Omental fat pad (tissue), 4 donors: ENCODE measurements around the gene NAA25. TPM values are rescaled to one million over a fixed set of nuclear protein-coding genes. Genes with fewer than 3 reads are reported as not detected.

ENCODE experiments used
- ATAC-seq: fragments of 150-250 bp; one replicate; pipeline ENCODE4 v1.9.1; 2016; ENCODE audit warnings: mild to moderate bottlenecking, moderate library complexity; ENCODE audit not compliant: low FRiP score
- DNase-seq: peaks from one replicate; pipeline ENCODE4 v3.0.0-alpha.2; 2019; ENCODE audit warnings: low spot score
- total RNA-seq, 4 donors: library from RNA; depleted of rRNA; stranded (reverse); fragments of >200 nt; gene quantifications; one replicate each; pipeline ENCODE4 v1.1.0, GENCODE V29; 2016
- TF ChIP-seq, protein P1 (sequence below), 3 donors: fragments of 450-650 bp; IDR thresholded peaks; one replicate each; pipeline ENCODE4 v1.5.1; 2016 to 2017; ENCODE audit warnings: antibody characterized with exemption in 3 of 3, mild to moderate bottlenecking in 3 of 3, moderate library complexity in 2 of 3

Gene NAA25
- total RNA-seq, 4 donors from 2014 or later = 16.6 to 70.6 (median 23.0) TPM

DNA sequence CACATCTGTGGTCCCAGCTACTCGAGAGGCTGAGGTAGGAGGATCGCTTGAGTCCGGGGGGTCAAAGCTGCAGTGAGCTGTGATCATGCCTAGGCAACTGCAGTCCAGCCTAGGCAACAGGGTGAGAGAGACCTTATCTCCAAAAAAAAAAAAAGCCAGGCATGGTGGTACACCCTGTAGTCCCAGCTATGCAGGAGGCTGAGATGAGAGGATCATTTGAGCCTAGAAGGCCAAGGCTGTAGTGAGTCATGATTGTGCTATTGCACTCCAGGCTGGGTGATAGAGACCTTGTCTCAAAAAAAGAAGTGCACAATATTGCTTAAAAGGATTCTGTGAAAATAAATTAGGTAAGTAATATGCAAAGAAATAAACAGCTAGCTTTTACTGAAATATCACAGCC, 17.0 kb downstream of the NAA25 start:
- TF ChIP-seq, protein P1, sequence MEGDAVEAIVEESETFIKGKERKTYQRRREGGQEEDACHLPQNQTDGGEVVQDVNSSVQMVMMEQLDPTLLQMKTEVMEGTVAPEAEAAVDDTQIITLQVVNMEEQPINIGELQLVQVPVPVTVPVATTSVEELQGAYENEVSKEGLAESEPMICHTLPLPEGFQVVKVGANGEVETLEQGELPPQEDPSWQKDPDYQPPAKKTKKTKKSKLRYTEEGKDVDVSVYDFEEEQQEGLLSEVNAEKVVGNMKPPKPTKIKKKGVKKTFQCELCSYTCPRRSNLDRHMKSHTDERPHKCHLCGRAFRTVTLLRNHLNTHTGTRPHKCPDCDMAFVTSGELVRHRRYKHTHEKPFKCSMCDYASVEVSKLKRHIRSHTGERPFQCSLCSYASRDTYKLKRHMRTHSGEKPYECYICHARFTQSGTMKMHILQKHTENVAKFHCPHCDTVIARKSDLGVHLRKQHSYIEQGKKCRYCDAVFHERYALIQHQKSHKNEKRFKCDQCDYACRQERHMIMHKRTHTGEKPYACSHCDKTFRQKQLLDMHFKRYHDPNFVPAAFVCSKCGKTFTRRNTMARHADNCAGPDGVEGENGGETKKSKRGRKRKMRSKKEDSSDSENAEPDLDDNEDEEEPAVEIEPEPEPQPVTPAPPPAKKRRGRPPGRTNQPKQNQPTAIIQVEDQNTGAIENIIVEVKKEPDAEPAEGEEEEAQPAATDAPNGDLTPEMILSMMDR (IDR thresholded peaks at IDR 0.05) = no peak
- ATAC-seq = no peak

DNA sequence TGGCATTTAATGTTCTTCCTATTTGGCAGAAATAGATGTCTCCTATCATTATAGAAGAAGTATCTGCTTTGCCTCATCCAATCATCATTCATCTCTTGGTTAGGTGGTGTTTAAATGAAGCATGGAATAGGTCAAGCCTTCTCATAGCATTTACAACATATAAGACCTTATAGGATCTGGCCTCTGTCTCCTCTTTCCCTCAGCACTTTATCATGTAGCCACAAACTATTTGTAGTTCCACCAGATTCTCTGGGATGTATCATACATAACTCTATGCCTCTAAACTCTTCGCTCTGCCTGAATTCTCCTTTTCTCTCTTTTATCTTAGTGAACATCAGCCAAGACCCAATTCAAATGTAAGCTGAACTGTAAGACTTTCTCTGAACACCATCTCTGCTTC, 20.7 kb downstream of the NAA25 start:
- no peak for DNase-seq
- ATAC-seq = no peak
- TF ChIP-seq, protein P1 (IDR thresholded peaks at IDR 0.05) = no peak

More for the DNA sequence above, 17.0 kb downstream of the NAA25 start:
- DNase-seq = no peak

DNA sequence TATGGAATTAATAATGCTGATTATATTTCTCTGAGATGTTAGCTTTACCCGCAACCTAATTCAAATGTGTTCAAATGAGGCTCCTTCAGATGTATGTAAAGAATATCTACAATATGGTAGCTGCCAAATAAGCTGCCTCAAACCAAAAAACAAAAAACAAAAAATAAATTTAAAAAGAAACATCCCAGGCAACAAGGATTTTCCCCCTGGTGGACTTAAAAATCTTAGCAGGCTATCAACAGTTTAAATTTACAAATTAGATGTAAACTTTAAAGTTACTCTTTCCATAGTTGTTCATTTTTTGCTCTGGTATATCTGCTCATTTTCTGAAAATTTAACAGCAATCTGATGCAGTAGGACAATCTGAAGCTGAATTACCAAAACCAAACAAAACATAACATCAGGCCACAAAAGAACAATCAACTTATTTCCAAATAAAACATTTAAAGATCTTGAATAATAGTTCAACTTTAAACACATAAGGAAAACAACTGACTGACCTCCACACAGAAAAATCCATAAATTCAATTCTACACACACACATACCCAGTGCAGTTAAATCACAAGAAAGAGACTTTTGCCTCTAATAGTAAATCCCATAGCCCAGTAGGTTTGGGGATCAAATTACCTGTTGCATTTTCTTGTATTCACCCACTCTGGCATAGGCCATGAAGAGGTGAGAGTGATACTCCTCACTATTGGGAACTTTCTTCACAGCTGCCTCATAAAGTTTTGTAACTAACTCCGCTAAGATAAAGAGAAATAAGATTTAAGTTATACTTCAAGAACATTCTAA, 21.3 kb downstream of the NAA25 start:
- DNase-seq = no peak
- ATAC-seq = no peak
- TF ChIP-seq, protein P1 (IDR thresholded peaks at IDR 0.05) = no peak

DNA sequence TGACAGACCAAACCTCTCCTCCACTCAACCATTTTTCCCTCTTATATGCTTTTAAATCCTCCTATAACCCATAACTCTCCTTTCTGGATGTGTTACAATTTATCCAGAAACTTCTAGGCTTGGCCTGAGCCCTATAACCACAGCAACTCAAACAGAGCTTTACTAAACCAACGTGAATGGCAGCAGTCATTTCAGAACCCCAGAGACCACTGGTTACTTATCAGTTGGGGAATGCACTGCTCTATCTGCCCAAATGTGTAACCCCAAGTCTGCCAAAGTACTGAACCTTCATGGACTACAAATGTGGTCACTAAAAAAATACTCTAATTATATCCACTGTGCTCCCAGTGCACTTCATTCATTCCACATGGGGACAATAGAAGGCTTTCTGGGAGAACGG, 42.0 kb downstream of the NAA25 start:
- ATAC-seq (no peak), DNase-seq (no peak)
- TF ChIP-seq, protein P1 (IDR thresholded peaks at IDR 0.05) = no peak

DNA sequence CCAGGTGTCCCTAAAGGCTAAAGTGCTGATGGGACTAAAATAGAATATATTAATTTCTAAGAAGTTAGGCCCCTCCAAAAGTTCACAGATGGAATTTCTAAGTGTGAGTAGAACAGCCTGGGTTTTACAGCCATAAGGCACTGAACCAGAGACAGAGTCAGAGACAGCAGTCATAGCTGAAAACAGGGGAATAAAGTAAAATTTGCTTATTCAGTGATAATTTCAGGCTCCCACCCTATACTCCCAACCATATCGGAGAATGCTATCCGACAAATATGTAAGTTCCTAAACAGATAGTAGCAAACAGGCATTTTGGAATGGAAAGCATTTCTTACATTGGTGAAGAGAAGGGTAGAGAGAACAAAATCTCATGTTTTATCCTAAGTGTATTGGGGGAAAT, 45.3 kb downstream of the NAA25 start:
- DNase-seq (no peak), ATAC-seq (no peak)
- TF ChIP-seq, protein P1 (IDR thresholded peaks at IDR 0.05) = no peak

DNA sequence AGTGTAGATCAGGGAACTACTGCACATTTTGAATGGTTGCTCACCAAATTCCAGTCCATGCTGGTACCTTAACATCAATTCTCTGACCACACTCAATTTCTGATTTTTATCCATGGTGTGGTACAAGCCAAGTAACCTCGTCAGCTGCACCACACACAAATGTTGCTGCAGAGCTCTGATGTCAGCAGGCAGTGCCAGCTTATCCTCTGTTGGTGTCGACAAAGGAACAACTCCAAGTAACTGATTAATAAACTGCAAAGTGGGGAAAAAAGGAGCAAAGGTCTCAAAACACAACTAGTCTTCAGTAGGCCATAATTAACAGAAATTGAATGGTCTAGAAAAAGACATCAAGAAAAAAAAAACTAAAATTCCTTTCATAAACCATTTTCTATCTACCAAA, 47.4 kb downstream of the NAA25 start:
- DNase-seq = no peak
- ATAC-seq = no peak
- TF ChIP-seq, protein P1 (IDR thresholded peaks at IDR 0.05) = no peak

DNA sequence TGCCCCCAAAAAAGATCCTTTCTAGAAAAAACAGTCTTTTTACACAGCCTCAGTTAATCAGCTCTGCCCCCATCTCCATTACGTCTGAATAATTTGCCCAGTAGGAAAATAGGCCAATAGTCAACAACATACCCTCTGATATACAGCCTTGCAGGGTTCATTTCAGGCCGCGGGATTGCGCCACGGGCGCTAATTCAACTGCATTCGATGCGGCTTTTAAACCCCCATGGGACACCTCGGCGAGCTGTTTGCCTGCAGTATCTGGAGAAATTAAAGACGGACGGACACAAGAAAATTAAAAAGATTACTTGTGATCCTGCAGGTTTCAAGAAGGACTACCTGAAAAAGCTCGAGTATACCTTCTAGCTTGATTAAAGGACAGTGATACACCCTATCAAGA, 59.2 kb downstream of the NAA25 start:
- TF ChIP-seq, protein P1 (IDR thresholded peaks at IDR 0.05) = no peak
- DNase-seq (no peak), ATAC-seq (no peak)
